Ammon's horn (tissue), 1 donor: Measurements from ENCODE around the gene SHMT2.

Experiments
- DNase-seq: peaks from one replicate; pipeline ENCODE4 v3.0.0-alpha.2; 2016; ENCODE audit warnings: low spot score

The SHMT2 gene

DNA sequence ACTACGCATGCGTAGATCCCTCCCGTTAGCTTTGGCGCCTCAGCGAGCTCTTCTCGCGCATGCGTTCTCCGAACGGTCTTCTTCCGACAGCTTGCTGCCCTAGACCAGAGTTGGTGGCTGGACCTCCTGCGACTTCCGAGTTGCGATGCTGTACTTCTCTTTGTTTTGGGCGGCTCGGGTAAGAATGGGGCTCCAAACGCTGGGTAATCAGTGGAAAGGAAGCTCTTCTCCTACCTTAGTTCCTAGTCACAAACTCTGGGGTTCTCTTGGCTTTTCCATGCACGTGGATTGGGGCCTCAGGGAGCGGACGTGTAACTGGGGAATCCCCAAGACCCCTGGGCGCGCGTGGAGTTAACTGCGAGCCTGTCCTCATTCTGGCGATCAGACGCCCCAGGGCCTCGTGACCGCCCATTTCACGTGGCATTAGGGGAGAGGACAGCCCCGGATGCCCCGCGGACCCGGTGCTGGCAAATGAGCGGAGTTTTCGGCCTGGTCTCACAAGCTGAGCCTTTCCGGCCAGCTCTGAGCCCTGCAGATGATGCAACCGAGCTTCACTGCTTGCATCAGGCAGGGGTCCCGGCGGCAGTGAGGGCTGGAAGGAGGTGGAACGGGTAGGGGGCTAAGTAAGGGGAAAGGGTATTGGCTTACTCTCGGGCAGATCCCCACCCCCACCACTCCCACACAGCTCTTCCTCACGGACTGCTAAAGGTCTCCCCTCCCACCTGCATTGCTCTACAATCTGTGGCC is at the start of gene SHMT2:
Gene SHMT2 (plus strand): TSS at position 78 of the 747 bp plus-strand sequence. CDS start 68 bp downstream, at position 146.
- DNase-seq, result peak; percentile 97

DNA sequence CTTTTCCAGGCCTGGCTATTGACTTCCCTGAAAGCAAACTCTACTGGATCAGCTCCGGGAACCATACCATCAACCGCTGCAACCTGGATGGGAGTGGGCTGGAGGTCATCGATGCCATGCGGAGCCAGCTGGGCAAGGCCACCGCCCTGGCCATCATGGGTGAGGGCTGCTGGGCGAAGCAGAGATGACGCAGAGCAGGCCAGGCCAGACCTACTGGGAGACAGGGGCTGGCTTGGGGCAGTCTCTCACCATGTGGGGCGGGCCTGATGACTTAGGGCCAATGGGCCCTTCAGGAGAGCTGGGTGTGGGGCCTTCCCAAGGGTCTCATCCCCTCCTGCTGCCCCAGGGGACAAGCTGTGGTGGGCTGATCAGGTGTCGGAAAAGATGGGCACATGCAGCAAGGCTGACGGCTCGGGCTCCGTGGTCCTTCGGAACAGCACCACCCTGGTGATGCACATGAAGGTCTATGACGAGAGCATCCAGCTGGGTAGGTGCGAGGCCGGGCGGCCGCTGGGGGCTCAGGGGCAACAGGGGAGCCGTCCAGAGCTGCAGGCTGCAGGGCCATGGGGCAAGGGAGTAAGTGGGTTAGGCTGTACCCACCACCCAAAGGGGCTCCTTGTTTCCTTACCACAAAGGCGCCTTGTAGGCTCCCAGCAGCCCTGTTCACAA is 49.1 kb upstream of the SHMT2 start:
- DNase-seq, result no peak

DNA sequence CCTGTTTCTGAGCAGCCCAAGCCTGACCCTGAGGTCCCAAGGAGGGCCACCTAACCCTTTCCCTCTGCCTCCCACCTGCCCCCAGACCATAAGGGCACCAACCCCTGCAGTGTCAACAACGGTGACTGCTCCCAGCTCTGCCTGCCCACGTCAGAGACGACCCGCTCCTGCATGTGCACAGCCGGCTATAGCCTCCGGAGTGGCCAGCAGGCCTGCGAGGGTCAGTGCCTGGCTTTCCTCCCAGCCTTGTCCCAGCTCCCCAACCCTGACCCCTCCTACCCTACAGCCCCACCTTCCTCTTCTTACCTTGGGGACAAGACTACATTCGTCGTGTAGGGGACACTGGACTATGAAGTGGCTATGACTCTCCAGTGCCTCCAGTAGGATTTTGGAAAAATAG is 48.4 kb upstream of the SHMT2 start:
- DNase-seq, result no peak

DNA sequence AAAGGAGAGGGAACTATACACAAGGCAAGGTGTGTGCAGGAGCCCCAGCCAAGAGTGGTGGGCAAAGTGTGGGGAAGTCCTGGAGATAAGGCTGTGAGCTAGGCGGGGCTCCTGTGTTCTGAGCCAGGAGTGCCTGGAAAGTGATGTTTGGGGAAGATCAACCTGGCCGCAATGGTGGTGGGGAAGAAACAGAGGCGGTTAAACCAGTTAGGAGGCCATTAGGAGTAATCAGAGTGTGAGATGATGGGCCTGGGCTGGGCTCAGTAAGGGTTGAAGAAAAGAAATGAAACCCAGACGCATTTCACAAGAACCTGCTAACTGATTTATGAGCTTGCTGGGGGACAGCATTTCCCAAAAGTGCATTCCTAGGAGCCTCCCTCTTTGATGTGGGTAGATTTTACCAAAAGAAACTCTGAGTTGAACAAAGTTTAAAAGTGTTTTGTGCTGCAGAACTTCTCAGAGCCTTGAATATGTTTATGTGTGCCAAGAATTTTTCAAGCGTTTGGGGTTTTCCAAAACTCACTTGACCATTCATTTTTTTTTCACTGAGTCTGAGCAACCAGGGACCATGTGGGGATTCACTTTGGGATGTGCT is 47.9 kb upstream of the SHMT2 start:
- no peak for DNase-seq

DNA sequence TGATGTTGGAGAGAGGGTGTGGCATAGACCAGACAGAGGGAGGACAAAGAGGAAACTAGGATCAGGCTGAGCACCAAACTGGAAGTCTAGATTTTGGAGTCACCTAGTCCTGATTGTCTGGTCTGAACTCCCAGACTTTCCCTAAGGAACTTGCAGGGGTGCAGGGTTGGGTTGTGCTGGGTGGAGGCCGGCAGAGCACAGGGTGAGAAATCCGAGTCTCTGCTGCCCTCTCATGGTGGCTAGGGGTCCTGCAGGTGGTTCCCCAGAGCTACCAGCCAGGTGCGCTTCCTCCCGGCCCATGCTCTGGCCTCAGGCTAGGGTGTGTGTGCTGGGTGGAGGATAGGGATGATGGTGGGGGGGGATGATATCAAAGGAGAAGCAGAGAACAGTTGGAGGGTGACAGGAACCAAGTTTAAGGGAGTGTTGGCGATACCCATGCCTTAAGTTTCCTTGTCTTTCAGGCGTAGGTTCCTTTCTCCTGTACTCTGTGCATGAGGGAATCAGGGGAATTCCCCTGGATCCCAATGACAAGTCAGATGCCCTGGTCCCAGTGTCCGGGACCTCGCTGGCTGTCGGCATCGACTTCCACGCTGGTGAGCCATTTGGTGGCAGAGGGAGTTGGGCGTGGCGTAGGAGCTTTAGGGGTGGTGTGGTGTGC is 46.5 kb upstream of the SHMT2 start:
- DNase-seq, result peak; percentile 69

DNA sequence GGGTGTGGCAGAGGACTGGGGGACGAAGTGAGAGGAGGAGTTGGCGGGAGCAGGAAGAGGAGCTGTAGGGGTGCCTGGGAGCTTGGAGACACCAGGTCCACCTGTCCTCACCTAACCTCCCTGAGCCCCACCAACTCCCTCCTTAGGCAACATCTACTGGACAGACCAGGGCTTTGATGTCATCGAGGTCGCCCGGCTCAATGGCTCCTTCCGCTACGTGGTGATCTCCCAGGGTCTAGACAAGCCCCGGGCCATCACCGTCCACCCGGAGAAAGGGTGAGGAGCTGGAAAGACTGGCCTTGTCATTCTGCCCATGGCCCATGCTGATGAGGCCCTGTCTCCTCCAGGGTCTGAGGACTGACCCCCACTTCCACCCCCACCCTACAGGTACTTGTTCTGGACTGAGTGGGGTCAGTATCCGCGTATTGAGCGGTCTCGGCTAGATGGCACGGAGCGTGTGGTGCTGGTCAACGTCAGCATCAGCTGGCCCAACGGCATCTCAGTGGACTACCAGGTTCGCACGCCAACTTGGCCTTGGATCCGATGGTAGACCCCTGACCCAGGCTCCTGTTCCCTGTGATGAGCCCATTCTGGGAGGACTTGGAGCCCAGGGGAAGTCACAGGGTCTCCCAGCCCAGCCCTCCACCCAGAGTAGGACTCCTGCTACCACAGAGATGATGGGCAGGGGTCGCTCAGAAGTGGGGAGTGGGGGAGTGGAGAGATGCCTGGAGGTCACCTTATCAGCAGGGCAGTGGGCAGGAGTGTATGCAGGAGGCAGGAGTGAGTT is 45.4 kb upstream of the SHMT2 start:
- DNase-seq, result no peak

DNA sequence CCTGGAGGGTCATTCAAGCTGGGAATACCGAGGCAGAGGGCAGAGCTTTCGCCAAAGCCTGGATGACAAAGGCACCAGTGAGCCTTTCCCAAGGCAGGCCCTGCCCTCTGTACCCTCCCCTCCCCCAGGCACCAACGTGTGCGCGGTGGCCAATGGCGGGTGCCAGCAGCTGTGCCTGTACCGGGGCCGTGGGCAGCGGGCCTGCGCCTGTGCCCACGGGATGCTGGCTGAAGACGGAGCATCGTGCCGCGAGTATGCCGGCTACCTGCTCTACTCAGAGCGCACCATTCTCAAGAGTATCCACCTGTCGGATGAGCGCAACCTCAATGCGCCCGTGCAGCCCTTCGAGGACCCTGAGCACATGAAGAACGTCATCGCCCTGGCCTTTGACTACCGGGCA is 44.1 kb upstream of the SHMT2 start:
- no peak for DNase-seq

DNA sequence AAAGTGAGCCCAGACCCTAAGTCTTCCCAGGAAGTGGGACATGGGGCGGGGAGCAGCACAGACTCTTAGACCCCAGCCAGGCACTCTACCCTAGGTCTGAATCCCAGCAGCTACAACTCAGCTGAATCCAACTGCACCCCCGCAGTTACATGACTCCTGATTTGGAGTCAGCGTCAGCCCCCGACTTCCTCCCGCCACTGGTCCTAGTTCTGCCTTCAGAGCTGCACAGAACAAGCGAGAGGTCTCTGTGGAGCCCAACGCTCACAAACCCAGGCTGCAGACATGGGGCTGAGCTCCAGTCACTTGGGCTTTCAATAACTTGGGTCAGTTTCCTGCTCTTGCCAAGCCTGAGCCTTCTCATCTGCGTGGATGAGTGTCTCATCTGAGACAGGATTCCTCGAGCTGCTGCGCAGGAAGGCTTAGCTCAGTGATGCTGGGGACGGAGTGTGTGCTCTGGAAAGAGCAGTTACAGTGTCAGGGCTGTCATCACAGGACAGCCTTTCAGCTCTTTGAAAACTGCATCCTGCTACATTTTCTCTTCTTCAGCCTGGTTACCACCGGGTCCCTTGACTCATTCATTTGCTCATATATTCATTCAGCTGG is 43.5 kb upstream of the SHMT2 start:
- DNase-seq, result no peak

DNA sequence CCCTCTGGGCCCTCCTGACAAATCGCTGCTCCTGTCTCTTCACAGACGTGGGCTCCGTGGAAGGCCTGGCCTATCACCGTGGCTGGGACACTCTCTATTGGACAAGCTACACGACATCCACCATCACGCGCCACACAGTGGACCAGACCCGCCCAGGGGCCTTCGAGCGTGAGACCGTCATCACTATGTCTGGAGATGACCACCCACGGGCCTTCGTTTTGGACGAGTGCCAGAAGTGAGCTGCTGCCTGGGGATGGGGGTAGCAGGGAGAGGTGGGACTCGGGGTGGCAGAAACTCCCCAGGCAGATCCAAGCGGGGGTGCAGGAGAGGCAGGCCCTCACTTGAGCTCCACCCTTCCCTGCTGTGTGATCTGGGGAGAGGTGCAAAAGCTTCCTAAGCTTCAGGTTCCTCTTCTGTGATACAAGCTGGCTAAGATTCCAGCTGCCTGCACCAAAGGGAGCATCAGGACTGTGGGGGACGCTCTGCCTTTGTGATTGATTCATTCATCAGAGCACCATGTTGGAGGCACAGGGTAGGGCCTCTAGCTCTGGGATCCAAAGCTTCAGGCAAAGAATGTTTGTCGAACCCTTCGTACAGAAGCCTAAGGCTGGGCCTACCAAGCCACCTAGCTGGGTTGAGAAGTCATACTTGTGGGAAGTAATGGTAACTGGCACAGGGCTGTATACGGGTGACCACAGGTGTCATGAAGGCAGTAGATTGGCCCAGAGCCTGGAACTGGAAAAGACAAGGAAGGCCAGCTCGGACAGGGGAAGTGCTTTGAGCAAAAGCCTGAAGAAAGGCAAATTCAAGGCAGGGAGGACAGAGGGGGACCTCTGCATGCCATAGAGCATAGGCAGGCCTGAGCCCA is 42.1 kb upstream of the SHMT2 start:
- DNase-seq, result no peak

DNA sequence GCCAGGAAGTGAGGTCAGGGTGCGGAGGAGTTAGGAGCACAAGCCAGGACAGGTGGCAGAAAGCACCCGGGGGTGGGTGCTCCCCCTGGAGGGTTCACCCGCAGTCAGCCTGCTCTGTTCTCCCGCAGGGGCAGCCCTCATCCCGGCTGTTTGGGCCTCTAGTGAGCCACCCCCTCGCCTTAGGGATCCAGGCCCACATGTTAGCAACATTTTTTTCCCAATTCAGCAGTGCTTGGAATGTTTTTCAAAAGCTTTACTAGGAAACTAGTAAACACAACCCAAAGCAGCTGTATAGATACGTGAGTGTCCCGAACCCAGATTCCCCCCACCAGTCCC is 41.5 kb upstream of the SHMT2 start:
- DNase-seq, result no peak

DNA sequence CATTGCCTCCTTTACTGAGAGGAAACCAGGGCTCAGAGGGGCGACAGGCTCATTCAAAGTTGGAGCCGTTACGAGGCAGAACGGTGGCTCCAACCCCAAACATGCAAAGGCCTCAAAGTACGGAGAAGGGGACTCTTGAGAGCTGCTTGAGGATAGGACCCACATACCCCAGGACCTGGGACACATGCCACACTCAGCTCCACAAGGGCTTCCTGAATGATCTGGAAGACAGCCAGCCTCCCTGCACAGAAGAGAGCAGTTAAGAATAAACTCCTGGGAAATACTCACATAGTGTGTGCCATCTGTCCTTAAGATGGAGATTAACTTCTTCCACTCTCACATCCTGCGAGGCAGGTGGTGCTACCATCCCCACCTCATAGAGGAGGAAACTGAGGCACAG is 39.5 kb upstream of the SHMT2 start:
- DNase-seq, result peak; percentile 59

DNA sequence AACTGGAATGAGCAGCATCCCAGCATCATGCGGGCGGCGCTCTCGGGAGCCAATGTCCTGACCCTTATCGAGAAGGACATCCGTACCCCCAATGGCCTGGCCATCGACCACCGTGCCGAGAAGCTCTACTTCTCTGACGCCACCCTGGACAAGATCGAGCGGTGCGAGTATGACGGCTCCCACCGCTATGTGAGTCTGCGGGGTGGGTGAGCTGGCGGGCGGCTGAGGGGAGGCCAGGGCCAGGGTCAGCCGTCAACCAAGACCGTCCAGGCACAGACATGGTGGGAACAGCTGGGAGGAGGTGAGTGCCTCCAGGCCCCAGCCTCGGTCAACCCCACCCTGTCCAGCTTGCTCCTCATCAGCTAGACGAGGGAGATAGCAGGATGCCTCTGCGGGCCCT is 38.7 kb upstream of the SHMT2 start:
- no peak for DNase-seq

DNA sequence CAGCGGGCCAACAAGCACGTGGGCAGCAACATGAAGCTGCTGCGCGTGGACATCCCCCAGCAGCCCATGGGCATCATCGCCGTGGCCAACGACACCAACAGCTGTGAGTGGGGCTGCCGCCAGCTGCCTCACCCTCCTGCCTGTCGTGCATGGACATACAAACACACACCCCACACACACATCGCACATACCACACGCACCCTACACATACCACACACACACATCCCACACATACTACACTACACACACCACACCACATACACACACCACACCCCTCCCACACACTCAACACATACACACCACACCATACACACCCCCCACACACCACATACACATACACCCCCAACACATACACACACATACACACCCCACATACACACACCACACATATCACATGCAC is 38.1 kb upstream of the SHMT2 start:
- DNase-seq, result no peak

DNA sequence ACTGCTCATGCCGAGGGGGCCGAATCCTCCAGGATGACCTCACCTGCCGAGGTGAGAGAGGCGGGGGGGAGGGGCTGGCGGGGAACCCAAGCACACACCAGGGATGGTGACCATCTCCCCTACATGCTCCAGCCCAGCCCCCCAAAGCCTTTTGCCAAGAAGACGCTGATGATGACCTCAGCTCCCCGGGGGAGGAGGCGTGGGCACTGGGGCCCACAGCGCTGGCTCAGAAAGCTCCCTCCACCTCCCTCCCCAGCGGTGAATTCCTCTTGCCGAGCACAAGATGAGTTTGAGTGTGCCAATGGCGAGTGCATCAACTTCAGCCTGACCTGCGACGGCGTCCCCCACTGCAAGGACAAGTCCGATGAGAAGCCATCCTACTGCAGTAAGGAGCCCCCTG is 36.6 kb upstream of the SHMT2 start:
- DNase-seq, result no peak

DNA sequence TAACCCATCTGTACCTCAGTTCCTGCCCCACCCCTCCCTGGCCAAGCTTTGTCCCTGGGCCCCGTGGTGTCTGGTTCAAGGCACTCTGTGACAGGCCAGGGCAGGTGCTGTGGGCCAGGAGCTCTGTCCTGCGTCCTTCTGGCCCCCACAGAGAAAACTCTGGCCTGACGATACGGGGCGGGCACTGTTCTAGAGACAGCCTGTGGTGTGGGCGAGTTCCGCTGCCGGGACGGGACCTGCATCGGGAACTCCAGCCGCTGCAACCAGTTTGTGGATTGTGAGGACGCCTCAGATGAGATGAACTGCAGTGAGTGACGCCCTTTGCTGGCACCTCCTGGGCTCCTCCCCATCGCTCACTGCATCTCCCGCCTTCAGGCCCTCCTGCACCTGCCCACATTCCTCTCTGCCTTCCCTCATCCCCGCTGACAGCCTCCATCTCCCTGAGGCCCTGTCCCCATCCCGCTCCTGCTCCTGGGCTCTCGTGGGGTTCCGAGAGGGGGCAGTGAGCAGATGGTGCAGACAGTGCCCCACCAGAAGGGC is 35.7 kb upstream of the SHMT2 start:
- no peak for DNase-seq

DNA sequence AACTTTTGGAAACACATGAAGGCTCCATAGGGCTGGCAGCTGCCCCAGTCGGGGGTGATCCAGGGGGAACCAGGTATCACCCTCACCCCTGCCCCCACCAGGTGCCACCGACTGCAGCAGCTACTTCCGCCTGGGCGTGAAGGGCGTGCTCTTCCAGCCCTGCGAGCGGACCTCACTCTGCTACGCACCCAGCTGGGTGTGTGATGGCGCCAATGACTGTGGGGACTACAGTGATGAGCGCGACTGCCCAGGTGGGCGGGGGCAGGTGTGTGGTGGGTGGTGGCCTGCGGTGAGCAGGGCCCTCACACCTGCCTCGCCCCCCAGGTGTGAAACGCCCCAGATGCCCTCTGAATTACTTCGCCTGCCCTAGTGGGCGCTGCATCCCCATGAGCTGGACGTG is 35.3 kb upstream of the SHMT2 start:
- DNase-seq, result no peak

DNA sequence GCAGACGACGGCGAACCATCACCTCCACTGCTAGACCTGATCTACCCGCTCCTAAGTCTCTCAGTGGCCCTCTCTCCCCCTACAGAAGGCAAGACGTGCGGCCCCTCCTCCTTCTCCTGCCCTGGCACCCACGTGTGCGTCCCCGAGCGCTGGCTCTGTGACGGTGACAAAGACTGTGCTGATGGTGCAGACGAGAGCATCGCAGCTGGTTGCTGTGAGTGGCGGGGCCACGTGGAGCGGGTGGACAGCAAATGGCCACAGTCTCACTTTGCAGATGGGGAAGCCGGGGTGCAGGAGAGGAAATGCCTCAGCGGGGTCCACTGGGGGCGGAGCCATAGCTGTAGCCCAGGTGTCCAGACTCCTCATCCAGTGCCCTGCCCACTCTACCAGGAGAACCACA is 34.3 kb upstream of the SHMT2 start:
- no peak for DNase-seq

DNA sequence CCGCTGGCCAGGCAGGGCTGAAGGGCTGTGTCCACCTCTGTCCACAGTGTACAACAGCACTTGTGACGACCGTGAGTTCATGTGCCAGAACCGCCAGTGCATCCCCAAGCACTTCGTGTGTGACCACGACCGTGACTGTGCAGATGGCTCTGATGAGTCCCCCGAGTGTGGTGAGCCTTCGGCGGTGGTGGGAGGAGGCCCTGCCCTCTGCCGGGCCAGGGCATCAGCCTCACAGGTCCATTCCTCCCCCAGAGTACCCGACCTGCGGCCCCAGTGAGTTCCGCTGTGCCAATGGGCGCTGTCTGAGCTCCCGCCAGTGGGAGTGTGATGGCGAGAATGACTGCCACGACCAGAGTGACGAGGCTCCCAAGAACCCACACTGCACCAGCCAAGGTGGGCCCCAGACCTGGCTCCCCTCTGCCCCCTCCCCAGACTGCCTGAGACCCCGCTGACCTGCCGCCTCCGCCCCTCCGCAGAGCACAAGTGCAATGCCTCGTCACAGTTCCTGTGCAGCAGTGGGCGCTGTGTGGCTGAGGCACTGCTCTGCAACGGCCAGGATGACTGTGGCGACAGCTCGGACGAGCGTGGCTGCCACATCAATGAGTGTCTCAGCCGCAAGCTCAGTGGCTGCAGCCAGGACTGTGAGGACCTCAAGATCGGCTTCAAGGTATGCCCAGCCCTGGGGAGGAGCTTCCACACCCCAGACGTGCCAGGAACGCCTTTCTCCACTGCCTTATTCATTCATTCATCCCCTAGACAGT is 33.7 kb upstream of the SHMT2 start:
- DNase-seq, result no peak

DNA sequence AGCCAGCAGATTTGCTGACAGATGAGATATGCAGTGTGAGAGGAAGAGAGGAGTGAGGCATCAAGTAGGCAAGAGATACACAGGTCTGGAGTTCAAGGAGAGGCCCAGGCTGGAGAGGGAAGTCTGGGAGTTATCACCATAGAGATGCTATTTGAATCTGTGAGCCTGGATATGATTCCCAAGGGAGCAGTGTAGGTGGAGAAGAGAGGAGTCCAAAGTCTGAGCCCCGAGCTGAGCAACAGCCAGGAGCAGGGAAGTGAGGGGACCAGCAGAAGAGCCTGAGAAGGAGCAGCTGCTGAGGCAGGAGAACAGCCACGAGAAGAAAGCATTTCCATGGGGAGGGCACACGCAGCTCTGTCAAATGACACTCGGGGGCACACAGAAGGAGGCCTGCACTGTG is 33.1 kb upstream of the SHMT2 start:
- DNase-seq, result no peak

DNA sequence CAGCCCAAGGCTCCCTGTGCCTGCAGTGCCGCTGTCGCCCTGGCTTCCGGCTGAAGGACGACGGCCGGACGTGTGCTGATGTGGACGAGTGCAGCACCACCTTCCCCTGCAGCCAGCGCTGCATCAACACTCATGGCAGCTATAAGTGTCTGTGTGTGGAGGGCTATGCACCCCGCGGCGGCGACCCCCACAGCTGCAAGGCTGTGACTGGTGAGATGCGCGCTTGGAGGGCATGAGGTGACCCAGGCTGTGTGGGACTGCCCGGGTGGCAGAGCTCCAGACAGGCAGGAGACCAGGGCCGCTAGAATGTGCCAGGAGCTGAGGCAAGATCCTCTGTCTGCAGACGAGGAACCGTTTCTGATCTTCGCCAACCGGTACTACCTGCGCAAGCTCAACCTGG is 32.6 kb upstream of the SHMT2 start:
- no peak for DNase-seq
